K562 (cell line): ENCODE results near the gene INSL3. TPM values are rescaled to one million over a fixed set of nuclear protein-coding genes. Genes with fewer than 3 reads are reported as not detected.

ENCODE experiments used
- ATAC-seq: fragments of 200-7000 bp; cut with Tn5 transposase; 3 replicates; pipeline ENCODE4 v1.9.1; 2020; ENCODE audit warnings: moderate library complexity
- BruUV-seq: library from RNA; stranded (reverse); fragments of 400-500 nt; replicated peaks from 2 replicates; lab custom pipeline; 2021; lab: Mats Ljungman, UMichigan
- CTCF ChIA-PET: fragments of 300-600 bp; formaldehyde crosslinking; extraction: SDS; loops from one replicate; lab custom pipeline; 2021; ENCODE audit warnings: low intra/inter-chr PET ratio; lab: Yijun Ruan, JAX
- POLR2A ChIA-PET: fragments of 300-600, 350-650 bp; sonication (Branson Sonifier 250); formaldehyde crosslinking; extraction: SDS; loops from one replicate; lab custom pipeline; 2021; ENCODE audit warnings: antibody characterized with exemption, inconsistent platforms; lab: Yijun Ruan, JAX
- DNase-seq, 4 experiments: peaks; one replicate each; pipeline versions ENCODE4 v3.0.0 to v3.0.0-alpha.2; 2011 to 2018; ENCODE audit warnings: low spot score in 3 of 4, mixed read lengths in 3 of 4; ENCODE audit errors: extremely low read depth in 1 of 4
- FAIRE-seq: peaks from 2 replicates; lab custom pipeline; 2011; peaks lifted over from hg19 to GRCh38; lab: Jason Lieb, UNC
- H2AFZ ChIP-seq: 2 replicates; pipeline ENCODE4 v1.6.0; 2011; ENCODE audit warnings: low read depth, low read length, control low read depth, inconsistent platforms
- H3K27ac ChIP-seq: fragments of 200-600 bp; 3 replicates; pipeline ENCODE4 v1.8.0; 2011; ENCODE audit warnings: low read depth, mild to moderate bottlenecking, control low read depth, inconsistent platforms, low read length, moderate library complexity, mixed read lengths; ENCODE audit errors: extremely low read depth
- H3K27me3 ChIP-seq, 2 experiments: fragments of 300-600 bp in 1 of 2; 2 replicates in 1 of 2; 3 replicates in 1 of 2; pipeline versions ENCODE4 v1.6.0 to v1.8.0; 2011; ENCODE audit warnings: inconsistent platforms in 2 of 2, low read length in 2 of 2, mild to moderate bottlenecking in 1 of 2, mixed read lengths in 1 of 2, moderate library complexity in 1 of 2; ENCODE audit not compliant: control insufficient read depth in 2 of 2, insufficient read depth in 2 of 2
- H3K36me3 ChIP-seq: fragments of 300-600 bp; 3 replicates; pipeline ENCODE4 v1.8.0; 2011; ENCODE audit warnings: mild to moderate bottlenecking, low read length, inconsistent platforms; ENCODE audit not compliant: control insufficient read depth, insufficient read depth
- H3K4me1 ChIP-seq, 2 experiments: fragments of 200-600 bp in 1 of 2; replicated peaks in 1 of 2; 2 replicates in 1 of 2; 3 replicates in 1 of 2; pipeline versions ENCODE4 v1.5.1 to v1.8.0; 2011; ENCODE audit warnings: inconsistent platforms in 2 of 2, low read length in 2 of 2, mild to moderate bottlenecking in 1 of 2, mixed read lengths in 1 of 2, moderate library complexity in 1 of 2; ENCODE audit not compliant: control insufficient read depth in 2 of 2, insufficient read depth in 2 of 2
- H3K4me2 ChIP-seq: 2 replicates; pipeline ENCODE4 v1.6.1; 2011; ENCODE audit warnings: low read length, control low read depth, inconsistent platforms, mixed read lengths; ENCODE audit not compliant: insufficient read depth
- H3K4me3 ChIP-seq: fragments of 200-600 bp; sonication (generic), shearing (Covaris generic); 2 replicates; pipeline ENCODE4 v1.5.1; 2016; ENCODE audit warnings: control low read depth, inconsistent platforms
- H3K79me2 ChIP-seq: fragments of 200-600 bp; 3 replicates; pipeline ENCODE4 v1.8.0; 2011; ENCODE audit warnings: low read length, inconsistent platforms; ENCODE audit not compliant: control insufficient read depth, insufficient read depth
- H3K9ac ChIP-seq, 2 experiments: 2 replicates each; pipeline versions ENCODE4 v1.6.0 to v1.6.1; 2011; ENCODE audit warnings: low read depth in 2 of 2, low read length in 2 of 2, control low read depth in 1 of 2, inconsistent platforms in 1 of 2, mild to moderate bottlenecking in 1 of 2, mixed read lengths in 1 of 2; ENCODE audit not compliant: insufficient read depth in 1 of 2
- H3K9me1 ChIP-seq: one replicate; pipeline ENCODE4 v1.6.0; 2011; ENCODE audit warnings: inconsistent platforms, mild to moderate bottlenecking, low read length, moderate library complexity; ENCODE audit not compliant: control insufficient read depth, insufficient read depth
- H3K9me3 ChIP-seq: replicated peaks from 2 replicates; pipeline ENCODE4 v1.5.1; 2011; ENCODE audit warnings: low read depth, low read length, inconsistent platforms; ENCODE audit not compliant: control insufficient read depth, insufficient read depth
- H4K20me1 ChIP-seq: replicated peaks from 2 replicates; pipeline ENCODE4 v1.6.1; 2011; ENCODE audit warnings: low read length, inconsistent platforms, mixed read lengths; ENCODE audit not compliant: control insufficient read depth, insufficient read depth
- CXXC5 ChIP-seq: fragments of 250-450 bp; sonication (Bioruptor Pico); IDR thresholded peaks from 2 replicates; pipeline ENCODE4 v1.8.0; 2022; ENCODE audit warnings: inconsistent platforms, mild to moderate bottlenecking, moderate library complexity
- ESRRA ChIP-seq: fragments of 450-650 bp; IDR thresholded peaks from 2 replicates; pipeline ENCODE4 v1.6.1; 2014; ENCODE audit warnings: low read depth, mild to moderate bottlenecking, moderate library complexity, borderline replicate concordance
- FOXK1 ChIP-seq: sonication (generic); formaldehyde crosslinking; IDR thresholded peaks from 2 replicates; pipeline ENCODE4 v1.8.0; 2022; ENCODE audit warnings: missing genetic modification reagents, mild to moderate bottlenecking, borderline replicate concordance
- NBN ChIP-seq: fragments of 450-650 bp; IDR thresholded peaks from 2 replicates; pipeline ENCODE4 v1.6.1; 2016; ENCODE audit warnings: low read depth, mild to moderate bottlenecking
- NCOA1 ChIP-seq: fragments of 450-650 bp; IDR thresholded peaks from 2 replicates; pipeline ENCODE4 v1.6.1; 2016; ENCODE audit warnings: low read depth
- NRF1 ChIP-seq, 2 experiments: fragments of 450-650 bp; IDR thresholded peaks in 1 of 2; conservative IDR thresholded peaks in 1 of 2; 2 replicates each; pipeline ENCODE4 v1.6.1; 2014; ENCODE audit warnings: mild to moderate bottlenecking in 2 of 2
- POLR2G ChIP-seq: fragments of 200-400 bp; formaldehyde crosslinking; IDR thresholded peaks from 2 replicates; pipeline ENCODE4 v1.6.1; 2017; ENCODE audit warnings: low read depth, mild to moderate bottlenecking, antibody characterized with exemption, low read length, moderate library complexity
- TAF7 ChIP-seq: fragments of 450-650 bp; IDR thresholded peaks from 2 replicates; pipeline ENCODE4 v1.6.1; 2016; ENCODE audit warnings: missing genetic modification characterization, missing compliant biosample characterization
- ZBTB9 ChIP-seq: fragments of 450-650 bp; formaldehyde crosslinking; IDR thresholded peaks from 2 replicates; pipeline ENCODE4 v1.4.0; 2020; ENCODE audit warnings: mild to moderate bottlenecking, moderate library complexity
- ZC3H11A ChIP-seq: IDR thresholded peaks from 2 replicates; pipeline ENCODE4 v1.6.1; 2012; ENCODE audit warnings: low read depth, low read length, improper control_type of control experiment
- ZNF282 ChIP-seq: sonication (generic); formaldehyde crosslinking; IDR thresholded peaks from 2 replicates; pipeline ENCODE4 v1.8.1; 2023; ENCODE audit warnings: missing genetic modification reagents
- ZNF695 ChIP-seq: fragments of 450-650 bp; formaldehyde crosslinking; IDR thresholded peaks from 2 replicates; pipeline ENCODE4 v1.4.0; 2020; ENCODE audit warnings: mild to moderate bottlenecking, moderate library complexity
- WGBS: fragments of 100-300 bp; shearing (Covaris generic); methylation state at CpG from one replicate; pipeline ENCODE4 v1.1.6; 2016; ENCODE audit warnings: low coverage, mixed read lengths; ENCODE audit not compliant: insufficient coverage; ENCODE audit errors: missing lambda C conversion rate; 5-methylcytosine and 5-hydroxymethylcytosine counted together
- in situ Hi-C: fragments of 300-500 bp; cut with MboI; formaldehyde crosslinking; loops from 4 replicates; pipeline ENCODE4 v1.15.0; 2018; ENCODE audit warnings: inconsistent platforms, mixed read lengths
- intact Hi-C: fragments of 100-400 bp; cut with micrococcal nuclease; formaldehyde crosslinking; loops from 2 replicates; pipeline ENCODE4 v1.14.2; 2022
- polyA plus RNA-seq, 8 experiments: library from polyadenylated mRNA; depleted of rRNA in 4 of 8; stranded (reverse) in 5 of 8; unstranded in 3 of 8; fragments of >200 nt; fragmentation: Nextera tagmentation in 2 of 8; fragmentation: Illumina TruSeq in 1 of 8; extraction: Ambion mirVana in 2 of 8; extraction: Trizol in 1 of 8; gene quantifications; 2 replicates each; pipeline versions ENCODE4 v1.2.1 to v1.2.3, GENCODE V29; 2011 to 2014; ENCODE audit warnings: inconsistent platforms in 1 of 8, missing spikeins in 1 of 8
- total RNA-seq, 7 experiments: library from RNA; depleted of rRNA in 6 of 7; stranded (reverse); fragments of >200 nt in 6 of 7; fragmentation: Illumina TruSeq in 2 of 7; extraction: Trizol in 2 of 7; gene quantifications; 2 replicates each; pipeline versions ENCODE4 v1.2.1 to v1.2.3, GENCODE V29; 2011 to 2021; ENCODE audit warnings: low replicate concordance in 1 of 7
- TF ChIP-seq, protein P1 (sequence below): sonication (generic); formaldehyde crosslinking; IDR thresholded peaks from 2 replicates; pipeline ENCODE4 v1.8.0; 2022; ENCODE audit warnings: mild to moderate bottlenecking, missing genetic modification reagents

The INSL3 gene
- total and polyA plus RNA-seq, 9 of the 15 experiments (the other 6 are each of a cell fraction or from before 2014, with no cell fraction given) = not detected

- peak; percentile 97 for FAIRE-seq
- DNase-seq = peak; percentile 37 to 86 (median 58)
- ChIA-PET POLR2A (interaction anchor here (0.5 to 4.2 kb wide), 18 partner anchors 10 to 528 kb away, joined by 3 to 42 read pairs (median 4); partner anchors contain the start of gene CCDC124), CTCF (no interaction called here)
- Histone ChIP-seq H3K4me2 (peak overlapping the region; percentile 57), H3K27me3 (no peaks in the 10 kb centered on the region), H3K9me1 (peaks cover 3% of the 10 kb centered on the region), H3K9ac (peak overlapping the region; percentile 22 to 84; a peak in 3 of 4 replicates), H3K4me1 (peaks cover 18 to 55% of the 10 kb centered on the region in 2 experiments; a peak in 4 of 5 replicates), H2AFZ (0 out of 2 replicates have a peak overlapping the region, but pooled peaks have one; percentile 1), H4K20me1 (peaks cover 44% of the 10 kb centered on the region), H3K9me3 (no peaks in the 10 kb centered on the region), H3K4me3 (no peak overlapping the region), H3K79me2 (peaks cover 29% of the 10 kb centered on the region), H3K27ac (peak overlapping the region; percentile 55), H3K36me3 (peaks cover 41% of the 10 kb centered on the region)
- no TSS peak for BruUV-seq
- in situ Hi-C loops = loop anchor here (5.0 kb wide), 1 partner anchor 62 kb away; no protein-coding TSS in a partner anchor
- ATAC-seq = peak; percentile 81
- intact Hi-C loops = loop anchor here (10.0 kb wide), 1 partner anchor 189 kb away; no protein-coding TSS in a partner anchor
- 9% methylated on average over 13 of the region's 13 CpGs for WGBS
- no peak for TF ChIP-seq ZNF695 (CRISPR knock-in tag)
- TF ChIP-seq TAF7 (tag) = no peak
- TF ChIP-seq NCOA1 = no peak
- peak; percentile 71 for TF ChIP-seq POLR2G
- no peak for TF ChIP-seq ZBTB9
- TF ChIP-seq ESRRA = peak; percentile 87
- TF ChIP-seq, protein P1, sequence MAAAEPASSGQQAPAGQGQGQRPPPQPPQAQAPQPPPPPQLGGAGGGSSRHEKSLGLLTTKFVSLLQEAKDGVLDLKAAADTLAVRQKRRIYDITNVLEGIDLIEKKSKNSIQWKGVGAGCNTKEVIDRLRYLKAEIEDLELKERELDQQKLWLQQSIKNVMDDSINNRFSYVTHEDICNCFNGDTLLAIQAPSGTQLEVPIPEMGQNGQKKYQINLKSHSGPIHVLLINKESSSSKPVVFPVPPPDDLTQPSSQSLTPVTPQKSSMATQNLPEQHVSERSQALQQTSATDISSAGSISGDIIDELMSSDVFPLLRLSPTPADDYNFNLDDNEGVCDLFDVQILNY (CRISPR knock-in tag) = peak; percentile 72; the same call in 1 of the 2 replicates
- TF ChIP-seq ZNF282 (CRISPR knock-in tag) = no peak
- no peak for TF ChIP-seq ZC3H11A
- TF ChIP-seq NRF1 (conservative IDR thresholded peaks at IDR 0.05 in 1 of 2, IDR thresholded peaks at IDR 0.05 in 1 of 2) = 0 out of 4 replicates have a peak, but pooled peaks of 1 of the 2 experiments have one; percentile 24
- 0 out of 2 replicates have a peak, but pooled peaks have one; percentile 41 for TF ChIP-seq FOXK1
- TF ChIP-seq CXXC5 (CRISPR knock-in tag) = 0 out of 2 replicates have a peak, but pooled peaks have one; percentile 20
- peak; percentile 51; the same call in 1 of the 2 replicates for TF ChIP-seq NBN
Observed at GRCh38 chr19:17865364-17866311, 44.3 kb upstream of the INSL3 start.
